NOMO-1 (cell line): Measurements from ENCODE around the gene TMBIM6.
A peak's percentile ranks its signal among the peaks of the same experiment; 100 is the strongest.
"Not testable (repeated sequence)": the region's sequence is repeated elsewhere in the genome, so short reads cannot be mapped to it uniquely, and the experiment has no call there.

Source experiments
- DNase-seq, 2 experiments: peaks; one replicate each; lab custom pipeline; 2025; ENCODE audit not compliant: unreplicated experiment in 2 of 2; lab: John Stamatoyannopoulos, UW

Gene TMBIM6

GRCh38 chr12:49728446-49728845 is 12.9 kb upstream of the TMBIM6 start:
- no peak for DNase-seq

DNA sequence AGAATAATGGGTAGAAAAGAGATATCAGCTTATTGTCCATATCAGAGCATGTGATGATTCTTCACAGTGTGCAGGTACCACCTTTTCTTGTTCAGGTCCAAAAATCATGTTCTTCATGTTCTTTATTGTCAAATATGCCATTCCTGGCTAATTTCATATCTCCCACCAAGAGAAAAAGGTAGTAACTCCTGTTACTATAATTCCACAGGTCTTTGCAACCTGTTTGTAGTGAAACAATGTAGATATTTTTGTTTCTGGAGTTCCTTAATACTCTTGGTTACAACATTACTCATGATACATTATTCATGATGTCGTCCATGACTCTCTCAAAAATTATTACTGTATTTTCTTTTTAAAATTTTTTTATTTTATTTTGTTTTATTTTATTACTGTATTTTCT is 11.3 kb upstream of the TMBIM6 start:
- no peak for DNase-seq

GRCh38 chr12:49730568-49731101 is 10.7 kb upstream of the TMBIM6 start:
- DNase-seq: no peak

- DNase-seq: no peak
Observed at GRCh38 chr12:49733219-49734017, 7.9 kb upstream of the TMBIM6 start.

DNA sequence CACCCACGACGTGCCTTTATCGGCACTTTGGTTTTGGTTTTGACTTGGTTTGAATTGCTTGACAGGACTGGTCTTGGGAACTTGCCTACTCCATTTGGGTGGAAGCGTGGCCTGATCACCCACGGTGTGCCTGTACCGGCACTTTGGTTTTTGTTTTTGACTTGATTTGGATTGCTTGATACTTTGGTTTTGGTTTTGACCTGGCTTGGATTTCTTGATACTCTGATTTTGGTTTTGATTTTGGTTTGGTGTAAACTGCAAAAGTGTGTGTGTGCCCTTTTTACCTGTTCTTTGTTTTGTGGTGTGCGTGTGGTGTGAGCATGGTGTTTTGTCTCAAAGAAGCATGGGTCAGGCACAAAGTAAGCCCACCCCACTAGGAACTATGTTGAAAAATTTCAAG is 6.5 kb upstream of the TMBIM6 start:
- not testable (repeated sequence) for DNase-seq

DNA sequence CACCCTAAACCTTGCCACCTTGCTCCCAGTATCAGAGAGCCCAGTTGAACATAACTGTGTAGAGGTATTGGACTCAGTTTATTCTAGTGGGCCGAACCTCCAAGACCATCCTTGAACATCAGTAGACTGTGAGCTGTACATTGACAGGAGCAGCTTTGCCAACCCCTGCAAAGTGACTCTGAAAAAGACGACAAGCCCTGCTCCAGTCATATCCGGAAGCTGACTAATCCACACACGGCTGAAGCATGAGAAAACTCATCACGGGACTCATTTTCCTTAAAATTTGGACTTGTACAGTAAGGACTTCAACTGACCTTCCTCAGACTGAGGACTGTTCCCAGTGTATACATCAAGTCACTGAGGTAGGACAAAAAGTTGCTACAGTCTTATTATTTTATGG is 2.6 kb upstream of the TMBIM6 start:
- not testable (repeated sequence) for DNase-seq

DNA sequence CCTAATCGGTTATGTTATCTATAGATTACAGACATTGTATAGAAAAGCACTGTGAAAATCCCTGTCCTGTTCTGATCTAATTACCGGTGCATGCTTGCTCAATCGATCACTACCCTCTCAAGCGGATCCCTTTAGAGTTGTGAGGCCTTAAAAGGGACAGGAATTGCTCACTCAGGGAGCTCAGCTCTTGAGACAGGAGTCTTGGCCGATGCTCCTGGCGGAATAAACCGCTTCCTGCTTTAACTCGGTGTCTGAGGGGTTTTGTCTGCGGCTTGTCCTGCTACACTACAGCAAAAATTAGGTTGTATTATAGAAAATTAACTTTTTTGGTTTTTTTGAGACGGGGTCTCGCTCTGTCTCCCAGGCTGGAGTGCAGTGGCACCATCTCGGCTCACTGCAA is 1.1 kb upstream of the TMBIM6 start:
- DNase-seq: not testable (repeated sequence)

GRCh38 chr12:49741882-49742620 is 694 bp downstream of the TMBIM6 start:
- peak; percentile 84 to 86 for DNase-seq

- DNase-seq: no peak
Observed at GRCh38 chr12:49744363-49744885, 3.1 kb downstream of the TMBIM6 start.

- no peak for DNase-seq
Observed at GRCh38 chr12:49748306-49748705, 6.9 kb downstream of the TMBIM6 start.

DNA sequence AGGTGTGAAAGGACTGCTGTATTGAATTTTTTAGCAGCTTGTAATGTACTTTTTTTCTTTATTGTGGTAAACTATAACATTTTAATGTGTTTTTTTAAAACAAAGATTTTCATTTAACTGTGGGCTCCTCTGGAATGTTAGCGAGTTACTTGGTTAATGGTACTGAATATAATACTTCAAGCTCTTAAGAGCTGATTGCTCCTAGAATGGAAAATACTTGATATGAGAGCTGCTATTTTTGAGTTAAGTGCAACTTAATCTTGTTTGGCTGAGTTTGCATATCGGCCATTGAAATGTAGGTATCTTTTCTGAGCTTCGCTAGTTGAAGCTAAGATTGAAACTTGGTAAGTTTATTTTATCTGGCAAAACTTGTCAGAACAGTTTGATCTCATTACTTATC is 7.4 kb downstream of the TMBIM6 start:
- no peak for DNase-seq

DNA sequence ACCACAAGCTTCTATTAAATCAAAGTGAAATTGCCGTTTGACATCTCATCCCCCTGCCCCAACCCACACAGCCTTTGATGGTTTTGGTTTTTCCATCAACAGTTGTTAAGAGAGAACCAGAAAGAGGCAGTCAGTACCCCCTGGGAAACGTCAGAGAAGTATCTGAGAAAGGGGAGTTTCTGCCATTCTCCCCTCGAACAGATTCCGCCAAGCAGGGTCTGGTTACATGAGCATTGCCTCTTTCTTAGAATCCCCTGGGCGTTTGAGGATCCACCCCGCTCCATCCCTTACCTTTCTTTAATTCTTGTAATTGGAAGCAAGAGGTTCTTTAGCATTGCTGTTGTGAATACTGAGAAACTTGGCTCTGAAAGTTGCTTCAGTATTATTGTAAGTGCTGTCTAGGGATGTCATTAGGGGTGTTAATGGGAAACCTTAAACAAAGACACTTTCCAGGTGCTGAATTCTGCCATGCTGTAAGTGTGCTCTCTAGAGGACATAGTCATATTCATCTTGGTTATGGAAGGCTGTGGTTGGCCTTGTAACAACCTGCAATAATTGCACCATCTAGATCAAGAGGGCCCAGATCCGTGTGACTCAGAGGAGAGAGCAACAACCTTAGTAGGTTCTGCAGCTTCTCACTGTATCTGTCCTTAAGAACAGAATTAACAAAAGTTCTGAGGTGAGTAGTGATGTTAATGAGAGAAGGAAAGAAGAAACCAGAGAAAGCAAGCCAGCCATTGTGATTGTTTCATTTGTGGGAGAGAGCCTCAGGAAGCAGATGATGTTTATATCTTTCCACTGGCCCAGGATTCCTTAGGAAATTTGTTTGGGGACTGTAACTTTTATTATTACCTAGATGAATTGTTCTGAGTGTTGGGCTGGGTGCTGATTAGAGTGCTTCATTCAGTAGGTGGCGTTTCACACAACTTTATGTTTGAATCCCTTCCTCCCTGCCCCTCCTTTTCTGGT is 9.0 kb downstream of the TMBIM6 start:
- DNase-seq: peak; percentile 78 to 81

- DNase-seq: no peak
Observed at GRCh38 chr12:49750996-49751393, 9.6 kb downstream of the TMBIM6 start.

- DNase-seq: no peak
Observed at GRCh38 chr12:49761677-49762467, 20.5 kb downstream of the TMBIM6 start.

DNA sequence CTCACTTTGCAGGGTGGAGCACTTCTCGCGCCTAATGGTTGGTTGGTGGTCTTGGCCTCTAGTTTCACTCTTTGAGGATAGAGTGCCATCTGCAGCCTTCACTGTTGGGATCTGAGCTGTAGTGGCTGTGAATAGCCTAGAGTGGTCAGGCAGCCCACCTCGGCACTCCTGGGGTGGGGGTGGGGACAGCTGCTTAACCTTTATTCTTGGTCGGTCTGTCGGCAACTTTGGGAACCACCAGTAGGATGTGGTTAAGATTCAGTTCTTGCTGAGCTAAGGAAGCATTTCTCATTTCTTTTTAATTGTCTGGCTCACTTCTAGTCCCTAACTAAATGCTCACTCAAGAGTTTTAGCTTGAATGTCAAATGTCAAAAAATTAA is 21.1 kb downstream of the TMBIM6 start:
- DNase-seq: no peak

- DNase-seq: no peak
Observed at GRCh38 chr12:49763006-49763591, 21.7 kb downstream of the TMBIM6 start.

DNA sequence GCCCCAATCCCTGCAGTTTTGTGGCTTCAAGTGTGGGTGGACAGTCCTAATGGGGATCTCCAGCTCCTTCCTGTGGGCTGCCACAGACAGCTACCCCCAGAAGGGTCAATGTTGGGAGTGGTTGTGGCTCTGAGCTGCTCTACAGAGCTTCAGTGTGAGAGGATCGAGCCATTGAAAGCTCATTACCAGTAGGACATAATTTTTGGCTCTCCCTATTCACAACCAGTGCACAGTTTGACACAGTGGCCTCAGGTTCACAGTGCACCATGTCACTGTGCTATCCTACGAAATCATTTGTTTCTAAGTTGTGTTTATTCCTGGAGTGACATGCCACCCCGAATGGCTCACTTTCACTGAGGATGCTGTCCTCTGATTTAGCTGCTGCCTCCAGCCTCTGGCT is 22.8 kb downstream of the TMBIM6 start:
- no peak for DNase-seq

DNA sequence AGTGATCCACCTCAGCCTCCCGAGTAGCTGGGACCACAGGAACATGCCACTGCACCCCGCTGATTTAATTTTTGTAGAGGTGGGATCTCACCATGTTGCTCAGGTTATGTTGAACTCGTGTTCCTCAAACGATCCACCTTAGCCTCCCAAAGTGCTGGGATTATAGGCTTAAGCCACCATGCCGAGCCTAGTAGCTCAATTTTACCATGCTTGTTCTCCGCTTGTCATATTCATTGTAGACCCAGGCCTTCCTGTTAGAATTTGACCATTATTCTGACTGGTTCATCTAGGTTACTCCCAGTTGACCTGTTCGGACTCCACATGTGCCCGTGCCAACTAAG is 24.7 kb downstream of the TMBIM6 start:
- DNase-seq: no peak

DNA sequence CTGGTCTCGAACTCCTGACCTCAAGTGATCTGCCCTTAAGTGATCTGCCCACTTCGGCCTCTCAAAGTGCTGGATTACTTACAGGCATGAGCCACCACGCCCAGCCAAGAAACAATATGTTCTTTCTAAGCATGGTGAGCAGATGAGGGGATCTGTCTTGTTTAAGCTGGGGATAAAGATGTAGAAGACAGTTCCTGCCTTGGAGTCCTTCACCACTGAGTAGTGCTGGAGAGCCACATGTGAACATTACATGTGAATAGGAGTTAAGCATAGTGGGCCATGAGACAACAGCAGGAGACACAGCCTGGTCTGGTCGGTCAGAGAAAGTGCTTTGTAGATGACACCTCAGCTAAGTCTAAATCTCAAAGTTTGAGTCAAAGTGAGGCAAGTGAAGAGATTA is 26.0 kb downstream of the TMBIM6 start:
- DNase-seq: no peak

DNA sequence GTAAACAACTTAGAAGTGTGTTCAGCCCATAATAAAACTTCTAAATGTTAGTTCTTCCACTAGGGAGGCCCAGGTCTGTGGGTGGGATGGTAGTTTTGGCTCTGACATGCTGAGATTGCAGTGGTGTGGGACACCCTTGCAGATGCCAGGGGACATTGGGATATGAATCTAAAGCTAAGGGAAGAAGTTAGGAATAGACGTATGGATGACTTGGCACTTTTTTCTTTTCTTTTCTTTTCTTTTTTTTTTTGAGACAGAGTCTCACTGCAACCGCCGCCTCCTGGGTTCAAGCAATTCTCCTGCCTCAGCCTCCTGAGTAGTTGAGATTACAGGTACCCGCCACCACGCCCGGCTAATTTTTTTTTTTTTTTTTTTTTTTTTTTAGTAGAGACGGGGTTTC is 31.7 kb downstream of the TMBIM6 start:
- DNase-seq: not testable (repeated sequence)
